GM23338 (cell line): ENCODE data around the gene TAS2R41. TPM values are rescaled to one million over a fixed set of nuclear protein-coding genes. Genes with fewer than 3 reads are reported as not detected.

Source experiments
- ATAC-seq: fragments of 200-7000 bp; cut with Tn5 transposase; 3 replicates; pipeline ENCODE4 v1.9.1; 2020
- DNase-seq: peaks from one replicate; pipeline ENCODE4 v3.0.0-alpha.2; 2015; ENCODE audit warnings: low spot score
- H2AFZ ChIP-seq: fragments of 200-600 bp; sonication (generic); 2 replicates; pipeline ENCODE4 v1.8.0; 2016; ENCODE audit warnings: antibody characterized with exemption, mild to moderate bottlenecking, moderate library complexity
- H3F3A ChIP-seq: fragments of 200-600 bp; sonication (generic); replicated peaks from 2 replicates; pipeline ENCODE4 v1.8.0; 2017; ENCODE audit warnings: antibody characterized with exemption, mixed run types, low read depth
- H3K27ac ChIP-seq: fragments of 200-600 bp; sonication (generic); 2 replicates; pipeline ENCODE4 v1.6.1; 2016; ENCODE audit warnings: low read depth
- H3K27me3 ChIP-seq: fragments of 200-600 bp; sonication (generic); 2 replicates; pipeline ENCODE4 v1.8.0; 2016; ENCODE audit warnings: mild to moderate bottlenecking, mixed run types, moderate library complexity; ENCODE audit not compliant: insufficient read depth
- H3K36me3 ChIP-seq: fragments of 200-600 bp; sonication (generic); 2 replicates; pipeline ENCODE4 v1.8.0; 2016; ENCODE audit warnings: mild to moderate bottlenecking; ENCODE audit not compliant: insufficient read depth
- H3K4me1 ChIP-seq: fragments of 200-600 bp; sonication (generic); 2 replicates; pipeline ENCODE4 v1.8.0; 2016; ENCODE audit warnings: mild to moderate bottlenecking, moderate library complexity; ENCODE audit not compliant: insufficient read depth
- H3K4me2 ChIP-seq: fragments of 200-600 bp; sonication (generic); 2 replicates; pipeline ENCODE4 v1.7.1; 2017; ENCODE audit warnings: mixed run types
- H3K4me3 ChIP-seq: fragments of 200-600 bp; sonication (generic); 2 replicates; pipeline ENCODE4 v1.6.1; 2016; ENCODE audit warnings: mixed run types
- H3K79me2 ChIP-seq: fragments of 200-600 bp; sonication (generic); replicated peaks from 2 replicates; pipeline ENCODE4 v1.8.0; 2017; ENCODE audit warnings: mild to moderate bottlenecking; ENCODE audit not compliant: insufficient read depth
- H3K9me2 ChIP-seq: fragments of 200-600 bp; sonication (generic); 2 replicates; pipeline ENCODE4 v1.8.0; 2017; ENCODE audit not compliant: insufficient read depth
- H4K20me1 ChIP-seq: fragments of 200-600 bp; sonication (generic); replicated peaks from 2 replicates; pipeline ENCODE4 v1.8.0; 2017; ENCODE audit warnings: mild to moderate bottlenecking; ENCODE audit not compliant: insufficient read depth
- H3K27ac Mint-ChIP-seq: 2 replicates; pipeline ENCODE4 v1.8.0; 2020; ENCODE audit warnings: inconsistent platforms, mild to moderate bottlenecking, moderate library complexity, mixed read lengths
- H3K27me3 Mint-ChIP-seq: 3 replicates; pipeline ENCODE4 v1.8.0; 2022; ENCODE audit warnings: low read depth, mild to moderate bottlenecking, moderate library complexity, mixed read lengths, inconsistent platforms; ENCODE audit not compliant: insufficient read depth, poor library complexity
- H3K36me3 Mint-ChIP-seq: 3 replicates; pipeline ENCODE4 v1.8.0; 2021; ENCODE audit warnings: low read depth, mild to moderate bottlenecking, inconsistent platforms, moderate library complexity, mixed read lengths
- H3K4me1 Mint-ChIP-seq: 3 replicates; pipeline ENCODE4 v1.8.0; 2020; ENCODE audit warnings: mild to moderate bottlenecking, inconsistent platforms, mixed read lengths
- H3K4me3 Mint-ChIP-seq: 3 replicates; pipeline ENCODE4 v1.8.0; 2021; ENCODE audit warnings: moderate library complexity, mild to moderate bottlenecking, inconsistent platforms, mixed read lengths
- H3K9me3 Mint-ChIP-seq: 3 replicates; pipeline ENCODE4 v1.8.0; 2020; ENCODE audit warnings: moderate library complexity, mild to moderate bottlenecking, inconsistent platforms, mixed read lengths
- CREB1 ChIP-seq: fragments of 250-450 bp; sonication (Bioruptor Pico); IDR thresholded peaks from 2 replicates; pipeline ENCODE4 v1.5.0; 2020; ENCODE audit warnings: low read depth, mild to moderate bottlenecking, moderate library complexity
- CTCF ChIP-seq, 2 experiments: fragments of 200-600 bp in 1 of 2; sonication (generic) in 1 of 2; conservative IDR thresholded peaks; 2 replicates each; pipeline versions ENCODE4 v1.5.1 to v1.6.1; 2016 to 2017; ENCODE audit warnings: antibody characterized with exemption in 2 of 2, low read depth in 2 of 2, mild to moderate bottlenecking in 2 of 2, moderate library complexity in 1 of 2
- EZH2 ChIP-seq: fragments of 200-600 bp; sonication (generic); IDR thresholded peaks from one replicate; pipeline ENCODE4 v1.8.0; 2017; ENCODE audit warnings: antibody characterized with exemption, mild to moderate bottlenecking, low read depth; ENCODE audit not compliant: unreplicated experiment
- JUNB ChIP-seq: IDR thresholded peaks from one replicate; pipeline ENCODE4 v1.6.1; 2016; ENCODE audit warnings: antibody characterized with exemption; ENCODE audit not compliant: unreplicated experiment
- NANOG ChIP-seq: IDR thresholded peaks from 2 replicates; pipeline ENCODE4 v1.6.1; 2016; ENCODE audit warnings: antibody characterized with exemption, borderline replicate concordance
- STAT1 ChIP-seq: IDR thresholded peaks from one replicate; pipeline ENCODE4 v1.6.1; 2016; ENCODE audit warnings: antibody characterized with exemption; ENCODE audit not compliant: unreplicated experiment
- ZNF114 ChIP-seq: fragments of 250-450 bp; sonication (Bioruptor Pico); IDR thresholded peaks from 2 replicates; pipeline ENCODE4 v1.5.0; 2020; ENCODE audit warnings: mild to moderate bottlenecking, moderate library complexity
- ZNF462 ChIP-seq: fragments of 250-450 bp; sonication (Bioruptor Pico); IDR thresholded peaks from 2 replicates; pipeline ENCODE4 v1.5.0; 2020; ENCODE audit warnings: mild to moderate bottlenecking, moderate library complexity
- polyA plus RNA-seq: library from polyadenylated mRNA; unstranded; fragments of >200 nt; fragmentation: Nextera tagmentation; extraction: Ambion mirVana; gene quantifications from 2 replicates; pipeline ENCODE4 v1.2.1, GENCODE V29; 2016
- total RNA-seq: library from RNA; depleted of rRNA; stranded (reverse); fragments of >200 nt; shearing (Covaris generic); gene quantifications from 2 replicates; pipeline ENCODE4 v1.2.3, GENCODE V29; 2014

The TAS2R41 gene
- total and polyA plus RNA-seq, 2 experiments from 2014 or later: 1.2 TPM; not detected in 1

- TF ChIP-seq ZNF462 (CRISPR knock-in tag): no peak
- no peak for TF ChIP-seq NANOG
- TF ChIP-seq EZH2: no peak
- no peak for TF ChIP-seq ZNF114
Observed at GRCh38 chr7:143436325-143436946, 41.2 kb upstream of the TAS2R41 start (continued).

GRCh38 chr7:143437578-143437977 is 40.1 kb upstream of the TAS2R41 start:
- no peaks in the 10 kb centered on the region for H3K27me3 ChIP-seq
- Mint-ChIP-seq H3K27ac (peak overlapping the region; percentile 25; the same call in 1 of the 2 replicates), H3K4me3 (no peak overlapping the region; the same call in 2 of the 3 replicates), H3K36me3 (peaks cover 2% of the 10 kb centered on the region; the same call in 1 of the 3 replicates), H3K27me3 (peaks cover 2% of the 10 kb centered on the region), H3K4me1 (peaks cover 24% of the 10 kb centered on the region), H3K9me3 (no peaks in the 10 kb centered on the region)
- no peaks in the 10 kb centered on the region for H3K36me3 ChIP-seq
- H3K9me2 ChIP-seq: peaks cover 23% of the 10 kb centered on the region; the same call in 1 of the 2 replicates
- no peak overlapping the region for H3K4me3 ChIP-seq
- no peaks in the 10 kb centered on the region for H3K79me2 ChIP-seq
- H3F3A ChIP-seq: no peaks in the 10 kb centered on the region
- no peak overlapping the region for H3K27ac ChIP-seq
- H2AFZ ChIP-seq: no peak overlapping the region
- H3K4me1 ChIP-seq: peaks cover 14% of the 10 kb centered on the region
- no peaks in the 10 kb centered on the region for H4K20me1 ChIP-seq
- ATAC-seq: no peak
- DNase-seq: no peak
- H3K4me2 ChIP-seq: no peak overlapping the region
- TF ChIP-seq CTCF (conservative IDR thresholded peaks at IDR 0.05; ENCODE audit: low read depth in 2 of 2) (no peak), STAT1 (no peak), JUNB (no peak), ZNF462 (CRISPR knock-in tag) (no peak), CREB1 (no peak)
